ENCODE data around the gene GPC2.

Gene GPC2

DNA sequence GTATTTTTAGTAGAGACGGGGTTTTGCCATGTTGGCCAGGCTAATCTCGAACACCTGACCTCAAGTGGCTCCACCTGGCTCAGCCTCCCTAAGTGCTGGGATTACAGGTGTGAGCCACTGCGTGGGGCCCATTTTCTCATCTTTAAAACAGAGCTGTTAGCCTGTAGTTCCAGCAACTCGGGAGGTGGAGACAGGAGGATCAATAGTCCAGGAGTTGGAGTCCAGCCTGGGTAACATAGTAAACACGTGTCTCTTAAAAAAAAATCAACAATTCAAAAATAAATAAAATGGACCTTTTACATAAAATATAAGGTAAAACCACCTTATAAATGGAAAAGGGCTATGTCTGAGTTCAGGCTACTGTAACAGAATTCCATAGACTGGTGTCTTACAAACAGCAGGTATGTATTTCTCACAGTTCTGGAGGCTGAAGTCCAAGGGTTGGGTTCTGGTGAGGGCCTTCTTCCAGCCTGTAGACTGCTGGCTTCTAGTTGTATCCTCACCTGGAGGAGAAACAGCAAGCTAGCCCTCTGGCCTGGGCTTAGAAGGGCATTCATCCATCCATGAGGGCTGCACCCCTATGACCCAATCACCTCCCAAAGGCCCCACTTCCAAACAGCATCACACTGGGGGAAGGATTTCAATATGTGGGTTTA lies 35.6 kb upstream of the GPC2 start:
- TF ChIP-seq, protein P1, sequence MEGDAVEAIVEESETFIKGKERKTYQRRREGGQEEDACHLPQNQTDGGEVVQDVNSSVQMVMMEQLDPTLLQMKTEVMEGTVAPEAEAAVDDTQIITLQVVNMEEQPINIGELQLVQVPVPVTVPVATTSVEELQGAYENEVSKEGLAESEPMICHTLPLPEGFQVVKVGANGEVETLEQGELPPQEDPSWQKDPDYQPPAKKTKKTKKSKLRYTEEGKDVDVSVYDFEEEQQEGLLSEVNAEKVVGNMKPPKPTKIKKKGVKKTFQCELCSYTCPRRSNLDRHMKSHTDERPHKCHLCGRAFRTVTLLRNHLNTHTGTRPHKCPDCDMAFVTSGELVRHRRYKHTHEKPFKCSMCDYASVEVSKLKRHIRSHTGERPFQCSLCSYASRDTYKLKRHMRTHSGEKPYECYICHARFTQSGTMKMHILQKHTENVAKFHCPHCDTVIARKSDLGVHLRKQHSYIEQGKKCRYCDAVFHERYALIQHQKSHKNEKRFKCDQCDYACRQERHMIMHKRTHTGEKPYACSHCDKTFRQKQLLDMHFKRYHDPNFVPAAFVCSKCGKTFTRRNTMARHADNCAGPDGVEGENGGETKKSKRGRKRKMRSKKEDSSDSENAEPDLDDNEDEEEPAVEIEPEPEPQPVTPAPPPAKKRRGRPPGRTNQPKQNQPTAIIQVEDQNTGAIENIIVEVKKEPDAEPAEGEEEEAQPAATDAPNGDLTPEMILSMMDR (IDR thresholded peaks at IDR 0.05; ENCODE audit: low read depth, low read length), result no peak
- DNase-seq (ENCODE audit: low read depth, low spot score), result no peak
- in situ Hi-C loops (cut with HindIII; ENCODE audit: low sequenced_read_pairs), result no loop called here

DNA sequence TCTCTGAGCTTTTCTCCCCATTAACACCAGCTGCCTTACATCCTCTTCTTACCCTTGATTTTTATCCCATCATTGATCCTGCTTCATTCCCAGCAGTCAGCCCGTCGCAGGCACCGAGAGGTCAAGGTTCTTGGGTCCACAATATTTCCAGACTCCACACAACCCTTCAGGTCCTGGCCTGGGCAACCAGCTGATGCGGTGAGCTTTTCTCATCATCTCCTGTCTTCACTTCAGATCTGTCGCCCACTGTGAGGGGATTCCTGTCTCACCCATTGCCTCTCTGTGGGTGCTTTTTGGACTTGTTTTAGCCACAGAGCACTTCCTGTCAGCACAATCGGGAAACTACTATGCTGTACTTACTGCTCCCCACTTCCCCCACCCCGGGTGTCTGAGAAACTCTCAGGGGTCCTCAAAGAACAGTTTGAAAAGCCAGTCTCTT lies 34.2 kb upstream of the GPC2 start:
- in situ Hi-C loops (cut with HindIII; ENCODE audit: low sequenced_read_pairs), result no loop called here
- DNase-seq (ENCODE audit: low read depth, low spot score), result no peak
- H3K4me3 ChIP-seq (ENCODE audit: low read depth, low read length), result no peak overlapping the region
- TF ChIP-seq, protein P1 (IDR thresholded peaks at IDR 0.05; ENCODE audit: low read depth, low read length), result no peak

More for the DNA sequence above, 35.6 kb upstream of the GPC2 start:
- no peak overlapping the region for H3K4me3 ChIP-seq (ENCODE audit: low read depth, low read length)

DNA sequence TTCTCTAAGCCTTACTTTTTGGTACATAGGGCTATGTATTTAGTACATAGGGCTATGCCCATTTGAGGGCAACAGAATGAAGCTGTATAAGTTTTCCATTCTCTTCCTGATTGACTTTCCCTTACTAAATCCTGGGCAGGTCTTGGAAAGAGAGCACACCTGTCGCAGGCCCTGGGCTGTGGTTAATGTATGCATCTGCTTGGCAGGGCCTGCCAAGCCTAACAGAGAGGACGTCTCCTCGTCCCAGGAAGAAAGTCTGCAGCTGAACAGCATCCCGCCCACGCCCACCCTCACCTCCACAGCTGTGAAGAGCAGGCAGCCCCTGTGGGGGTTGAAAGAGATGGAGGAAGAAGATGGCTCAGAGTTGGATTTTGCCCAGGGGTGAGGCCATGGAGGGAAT lies 33.6 kb upstream of the GPC2 start:
- no peak for DNase-seq (ENCODE audit: low read depth, low spot score)
- TF ChIP-seq, protein P1 (IDR thresholded peaks at IDR 0.05; ENCODE audit: low read depth, low read length), result no peak
- in situ Hi-C loops (cut with HindIII; ENCODE audit: low sequenced_read_pairs), result no loop called here
- no peak overlapping the region for H3K4me3 ChIP-seq (ENCODE audit: low read depth, low read length)

DNA sequence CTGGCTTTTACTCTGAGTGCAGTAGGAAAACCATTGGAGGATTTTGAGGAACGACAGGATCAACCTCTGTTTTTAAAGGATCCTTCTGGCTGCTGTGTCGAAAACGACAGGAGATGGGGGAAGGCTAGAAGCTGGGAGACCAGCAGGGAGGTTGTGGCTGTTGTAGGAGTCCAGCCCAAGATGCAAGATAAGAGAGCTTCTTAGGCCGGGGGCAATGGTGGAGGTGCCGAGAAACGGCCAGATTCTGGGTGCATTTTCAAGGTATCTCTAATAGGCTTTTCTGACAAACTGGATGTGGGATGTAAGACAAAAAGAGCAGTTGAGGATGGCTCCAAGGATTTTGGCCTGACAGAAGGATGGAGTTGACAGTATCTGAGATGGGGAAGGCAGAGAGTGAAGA lies 32.3 kb upstream of the GPC2 start:
- TF ChIP-seq, protein P1 (IDR thresholded peaks at IDR 0.05; ENCODE audit: low read depth, low read length), result no peak
- in situ Hi-C loops (cut with HindIII; ENCODE audit: low sequenced_read_pairs), result no loop called here
- no peak overlapping the region for H3K4me3 ChIP-seq (ENCODE audit: low read depth, low read length)
- DNase-seq (ENCODE audit: low read depth, low spot score), result no peak

DNA sequence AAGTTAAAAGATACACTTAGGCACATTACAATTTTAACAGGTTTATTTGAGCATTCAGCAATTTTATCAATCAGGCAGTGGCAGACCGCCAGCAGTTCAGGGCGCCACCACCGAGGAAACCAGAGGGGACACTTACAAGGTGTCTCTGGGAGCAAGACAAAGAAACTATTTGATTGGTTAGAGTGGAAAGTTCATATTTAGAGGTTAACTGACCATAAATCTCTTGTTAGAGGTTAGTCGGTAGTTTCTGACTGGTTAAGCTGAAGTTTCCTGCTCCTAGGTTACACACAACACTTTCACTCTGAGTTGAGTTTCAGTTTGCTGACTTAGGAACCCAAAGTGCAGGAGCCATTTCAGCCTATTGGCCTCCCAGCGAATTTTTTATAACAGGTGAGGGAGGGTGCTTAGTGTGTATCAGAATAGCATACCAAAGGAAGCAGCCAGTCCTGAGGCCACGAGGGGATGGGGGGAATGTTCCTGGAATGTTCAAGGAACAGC lies 31.8 kb upstream of the GPC2 start:
- H3K4me3 ChIP-seq (ENCODE audit: low read depth, low read length), result no peak overlapping the region
- DNase-seq (ENCODE audit: low read depth, low spot score), result no peak
- TF ChIP-seq, protein P1 (IDR thresholded peaks at IDR 0.05; ENCODE audit: low read depth, low read length), result no peak
- in situ Hi-C loops (cut with HindIII; ENCODE audit: low sequenced_read_pairs), result no loop called here

DNA sequence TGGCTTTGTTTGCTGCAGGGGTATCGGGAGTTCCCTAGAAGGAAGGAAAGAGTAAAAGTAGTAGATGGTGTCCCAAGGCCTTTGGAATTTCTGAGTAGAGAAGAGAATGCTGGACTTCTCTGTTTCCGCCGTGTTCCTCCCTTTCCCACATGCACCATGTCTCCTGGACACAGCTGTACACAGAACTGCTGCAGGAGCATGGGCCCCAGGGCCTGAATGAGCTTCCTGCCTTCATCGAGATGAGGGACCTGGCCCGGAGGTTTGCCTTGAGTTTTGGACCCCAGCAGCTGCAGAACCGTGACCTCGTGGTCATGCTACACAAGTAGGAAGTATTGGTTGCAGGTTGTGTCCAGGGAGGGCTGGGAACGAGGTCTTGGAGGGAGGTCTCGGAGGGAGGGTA lies 27.3 kb upstream of the GPC2 start:
- in situ Hi-C loops (cut with HindIII; ENCODE audit: low sequenced_read_pairs), result no loop called here
- no peak overlapping the region for H3K4me3 ChIP-seq (ENCODE audit: low read depth, low read length)
- TF ChIP-seq, protein P1 (IDR thresholded peaks at IDR 0.05; ENCODE audit: low read depth, low read length), result no peak
- DNase-seq (ENCODE audit: low read depth, low spot score), result no peak

Measured in astrocyte of the spinal cord (primary cell).